ENCODE results near the gene TMEM120B. TPM values are rescaled to one million over a fixed set of nuclear protein-coding genes. Genes with fewer than 3 reads are reported as not detected.

TMEM120B gene
- total and polyA plus RNA-seq, 7 donors: 11.0 to 29.7 (median 12.7) TPM

DNA sequence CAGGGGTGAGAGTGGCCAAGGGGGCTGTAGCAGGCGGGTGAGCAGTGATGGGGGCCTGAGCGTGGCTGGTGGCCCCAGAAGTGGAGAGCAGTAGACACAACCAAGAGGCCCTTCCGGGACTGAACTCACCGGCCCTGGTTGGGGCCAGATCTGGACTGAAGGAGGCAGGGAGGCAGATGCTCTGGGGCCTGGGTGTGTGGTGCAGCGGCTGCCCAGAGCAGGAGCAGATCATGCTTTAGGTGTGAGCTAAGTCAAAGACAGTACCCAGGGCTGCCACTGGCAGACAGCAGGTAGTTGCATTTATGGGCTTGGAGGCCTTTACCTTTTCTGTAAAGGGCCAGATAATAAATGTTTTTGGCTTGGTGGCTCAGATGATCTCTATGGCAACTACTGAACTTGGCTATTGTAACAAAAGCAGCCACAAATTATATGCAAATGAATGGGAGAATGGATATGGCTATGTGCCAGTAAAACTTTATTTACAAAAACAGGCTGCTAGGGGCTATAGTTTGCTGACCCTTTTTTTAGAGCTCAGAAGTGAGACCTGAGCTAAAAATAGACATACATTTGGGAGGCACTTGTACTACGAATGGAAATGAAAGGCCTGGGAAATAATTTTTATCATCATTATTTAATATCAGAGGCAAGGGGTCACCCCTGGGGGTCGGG, 116.8 kb downstream of the TMEM120B start:
- Histone ChIP-seq H3K27ac (no peak overlapping the region), H3K36me3 (ENCODE audit: insufficient read depth in 1 of 2, low read depth in 1 of 2) (peaks cover 4 to 86% of the 10 kb centered on the region in 2 donors), H3K27me3 (ENCODE audit: insufficient read depth in 3 of 3, low read length in 2 of 3) (no peaks in the 10 kb centered on the region), H3K9me3 (no peaks in the 10 kb centered on the region), H3K4me1 (peaks cover 7% of the 10 kb centered on the region), H3K4me3 (no peak overlapping the region)
- ATAC-seq (peak in 1 of 4 donors; percentile 32), DNase-seq (no peak)
- TF ChIP-seq, protein P1, sequence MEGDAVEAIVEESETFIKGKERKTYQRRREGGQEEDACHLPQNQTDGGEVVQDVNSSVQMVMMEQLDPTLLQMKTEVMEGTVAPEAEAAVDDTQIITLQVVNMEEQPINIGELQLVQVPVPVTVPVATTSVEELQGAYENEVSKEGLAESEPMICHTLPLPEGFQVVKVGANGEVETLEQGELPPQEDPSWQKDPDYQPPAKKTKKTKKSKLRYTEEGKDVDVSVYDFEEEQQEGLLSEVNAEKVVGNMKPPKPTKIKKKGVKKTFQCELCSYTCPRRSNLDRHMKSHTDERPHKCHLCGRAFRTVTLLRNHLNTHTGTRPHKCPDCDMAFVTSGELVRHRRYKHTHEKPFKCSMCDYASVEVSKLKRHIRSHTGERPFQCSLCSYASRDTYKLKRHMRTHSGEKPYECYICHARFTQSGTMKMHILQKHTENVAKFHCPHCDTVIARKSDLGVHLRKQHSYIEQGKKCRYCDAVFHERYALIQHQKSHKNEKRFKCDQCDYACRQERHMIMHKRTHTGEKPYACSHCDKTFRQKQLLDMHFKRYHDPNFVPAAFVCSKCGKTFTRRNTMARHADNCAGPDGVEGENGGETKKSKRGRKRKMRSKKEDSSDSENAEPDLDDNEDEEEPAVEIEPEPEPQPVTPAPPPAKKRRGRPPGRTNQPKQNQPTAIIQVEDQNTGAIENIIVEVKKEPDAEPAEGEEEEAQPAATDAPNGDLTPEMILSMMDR (IDR thresholded peaks at IDR 0.05): no peak
- 76 to 85% (median 81%) methylated on average over 7 of the region's 7 CpGs for WGBS, 3 donors
- intact Hi-C loops (cut with DNase I): no loop called here

DNA sequence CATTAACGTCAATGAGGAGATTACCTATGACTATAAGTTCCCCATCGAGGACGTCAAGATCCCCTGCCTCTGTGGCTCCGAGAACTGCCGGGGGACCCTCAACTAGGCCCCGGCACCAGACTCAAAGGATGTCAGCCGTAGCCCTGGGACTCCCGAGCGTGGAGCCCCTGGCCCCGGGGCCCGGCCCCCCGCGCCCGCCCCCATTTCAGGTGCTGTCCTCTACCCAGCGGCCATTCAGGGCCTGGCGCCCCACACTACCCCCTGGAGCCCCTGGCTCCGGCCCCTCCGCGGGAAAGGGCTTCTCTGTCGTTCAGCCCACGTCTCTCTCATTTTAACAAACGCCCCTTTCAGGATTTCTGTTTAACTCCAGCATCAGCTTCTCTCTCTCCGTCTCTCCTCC, 117.6 kb downstream of the TMEM120B start:
- no peak for DNase-seq
- 90 to 92% (median 91%) methylated on average over 23 of the region's 23 CpGs for WGBS, 3 donors
- Histone ChIP-seq H3K36me3 (ENCODE audit: insufficient read depth in 1 of 2, low read depth in 1 of 2) (peaks cover 4 to 79% of the 10 kb centered on the region in 2 donors), H3K27ac (no peak overlapping the region), H3K9me3 (no peaks in the 10 kb centered on the region), H3K27me3 (ENCODE audit: insufficient read depth in 3 of 3, low read length in 2 of 3) (no peaks in the 10 kb centered on the region), H3K4me3 (no peak overlapping the region), H3K4me1 (peaks cover 7% of the 10 kb centered on the region)
- TF ChIP-seq, protein P1 (IDR thresholded peaks at IDR 0.05): no peak
- no peak for ATAC-seq
- intact Hi-C loops (cut with DNase I): no loop called here

DNA sequence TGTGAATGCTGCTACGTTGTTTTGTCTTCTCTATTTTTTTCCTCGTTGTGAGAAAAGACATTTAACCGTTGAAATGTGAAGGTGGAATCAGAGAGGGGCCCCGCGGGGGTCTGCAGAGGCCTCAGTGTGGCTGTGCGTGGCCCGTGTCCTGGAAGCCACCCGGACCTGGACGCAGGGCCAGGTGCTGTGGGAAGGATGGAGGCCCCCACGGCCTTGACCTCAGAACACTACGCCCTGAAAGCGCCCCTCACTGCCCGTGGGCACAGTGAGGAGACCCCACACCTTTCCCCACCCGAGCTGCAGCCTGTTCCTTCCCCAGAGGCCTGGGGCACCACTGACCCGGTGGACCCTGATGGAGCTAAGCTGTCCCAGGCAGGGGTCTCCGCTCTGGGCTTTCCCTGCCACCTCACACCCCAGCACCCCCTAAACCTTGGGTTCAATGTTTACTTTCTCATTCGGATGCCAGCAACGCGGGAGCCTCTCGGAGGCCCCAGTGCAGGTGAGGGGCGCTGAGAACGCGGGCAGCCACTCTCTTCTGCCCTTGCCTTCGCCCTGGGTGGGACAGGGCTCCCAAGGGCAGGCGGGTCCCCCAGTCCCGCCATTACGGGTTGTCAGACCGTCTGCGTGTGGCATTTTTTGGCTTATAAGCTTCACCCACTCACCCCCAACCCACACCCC, 118.2 kb downstream of the TMEM120B start:
- H3K27ac ChIP-seq: no peak overlapping the region
- intact Hi-C loops (cut with DNase I): no loop called here
- TF ChIP-seq, protein P1 (IDR thresholded peaks at IDR 0.05): no peak
- peaks cover 7% of the 10 kb centered on the region for H3K4me1 ChIP-seq
- H3K36me3 ChIP-seq (ENCODE audit: insufficient read depth in 1 of 2, low read depth in 1 of 2): peaks cover 4 to 73% of the 10 kb centered on the region in 2 donors
- H3K4me3 ChIP-seq: no peak overlapping the region
- no peaks in the 10 kb centered on the region for H3K27me3 ChIP-seq (ENCODE audit: insufficient read depth in 3 of 3, low read length in 2 of 3)
- no peak for DNase-seq
- no peaks in the 10 kb centered on the region for H3K9me3 ChIP-seq
- ATAC-seq: peak in 1 of 4 donors; percentile 17
- 88 to 92% (median 88%) methylated on average over 28 to 29 of the region's 29 CpGs for WGBS, 3 donors

Other genes starting within 250 kb of the TMEM120B start
- 10 to 100 TPM in 3 of 4 donors, 1 to 10 TPM in 1; 7.5 to 11.5 (median 10.5) TPM for gene KDM2B, start 131.7 kb upstream of the TMEM120B start, total RNA-seq
- 1 to 10 TPM; 6.3 to 9.9 (median 6.7) TPM for gene KDM2B, start 131.7 kb upstream of the TMEM120B start, polyA plus RNA-seq
- 10 to 100 TPM; 17.9 to 34.2 (median 30.2) TPM for gene ORAI1, start 86.2 kb upstream of the TMEM120B start, total RNA-seq
- gene ORAI1, start 86.2 kb upstream of the TMEM120B start, polyA plus RNA-seq: 10 to 100 TPM; 23.2 to 75.5 (median 26.0) TPM
- not detected for gene MORN3, start 43.1 kb upstream of the TMEM120B start, total RNA-seq
- under 1 TPM in 2 of 3 donors, not detected in 1; under 0.01 to 0.12 TPM for gene MORN3, start 43.1 kb upstream of the TMEM120B start, polyA plus RNA-seq
- gene RHOF, start 80.9 kb downstream of the TMEM120B start, total RNA-seq: 1 to 10 TPM; 3.3 to 4.8 (median 3.9) TPM
- gene RHOF, start 80.9 kb downstream of the TMEM120B start, polyA plus RNA-seq: 1 to 10 TPM; 1.4 to 4.3 (median 1.6) TPM
- 10 to 100 TPM in 3 of 4 donors, 1 to 10 TPM in 1; 9.2 to 13.0 (median 11.8) TPM for gene SETD1B, start 91.3 kb downstream of the TMEM120B start, total RNA-seq
- gene SETD1B, start 91.3 kb downstream of the TMEM120B start, polyA plus RNA-seq: 1 to 10 TPM; 2.8 to 7.5 (median 3.0) TPM
- 1 to 10 TPM; 1.1 to 3.3 (median 3.0) TPM for gene HPD, start 146.1 kb downstream of the TMEM120B start, total RNA-seq
- gene HPD, start 146.1 kb downstream of the TMEM120B start, polyA plus RNA-seq: 1 to 10 TPM in 1 of 3 donors, under 1 TPM in 2; 0.67 to 1.6 (median 0.70) TPM
- gene PSMD9, start 176.0 kb downstream of the TMEM120B start, total RNA-seq: 10 to 100 TPM; 20.1 to 34.0 (median 25.5) TPM
- gene PSMD9, start 176.0 kb downstream of the TMEM120B start, polyA plus RNA-seq: 100 to 1,000 TPM in 1 of 3 donors, 10 to 100 TPM in 2; 50.9 to 131 (median 57.5) TPM
- under 1 TPM; 0.36 to 0.66 (median 0.63) TPM for gene CFAP251, start 205.8 kb downstream of the TMEM120B start, total RNA-seq
- under 1 TPM; 0.39 to 0.79 (median 0.79) TPM for gene CFAP251, start 205.8 kb downstream of the TMEM120B start, polyA plus RNA-seq